Dendritic cell treated with granulocyte-macrophage colony-stimulating factor and Interleukin-4, amounts not matched to agents 40 ng/mL and 50 ng/mL, for 4 days (primary cell): ENCODE measurements around the gene ANKRD45.
A peak's percentile ranks its signal among the peaks of the same experiment; 100 is the strongest.
"Not testable (repeated sequence)": the region's sequence is repeated elsewhere in the genome, so short reads cannot be mapped to it uniquely, and the experiment has no call there.

Experiments used
- H3K27ac Mint-ChIP-seq: one replicate; pipeline ENCODE4 v1.8.0; 2022; ENCODE audit warnings: mild to moderate bottlenecking, mixed read lengths
- H3K27me3 Mint-ChIP-seq: one replicate; pipeline ENCODE4 v1.8.0; 2022; ENCODE audit warnings: mild to moderate bottlenecking, mixed read lengths
- H3K36me3 Mint-ChIP-seq: one replicate; pipeline ENCODE4 v1.8.0; 2022; ENCODE audit warnings: low read depth, mixed read lengths
- H3K4me1 Mint-ChIP-seq: one replicate; pipeline ENCODE4 v1.8.0; 2022; ENCODE audit warnings: low read depth, mixed read lengths
- H3K4me3 Mint-ChIP-seq: one replicate; pipeline ENCODE4 v1.8.0; 2022; ENCODE audit warnings: mild to moderate bottlenecking, moderate library complexity, mixed read lengths
- H3K9me3 Mint-ChIP-seq: one replicate; pipeline ENCODE4 v1.8.0; 2022; ENCODE audit warnings: mixed read lengths
- intact Hi-C: fragments of 100-400 bp; cut with micrococcal nuclease; formaldehyde crosslinking; loops from one replicate; pipeline ENCODE4 v1.15.0; 2022

The ANKRD45 gene

GRCh38 chr1:173669491-173669941 lies at the start of gene ANKRD45:
Gene ANKRD45 (minus strand): TSS chr1:173669851. CDS start chr1:173659418, 10,433 bp downstream.
- Mint-ChIP-seq H3K27ac (no peak within 1 kb of the TSS), H3K36me3 (no peaks in the 10 kb centered on the region), H3K4me3 (peak within 1 kb of the TSS; percentile 17), H3K27me3 (peaks cover 25% of the 10 kb centered on the region), H3K4me1 (peaks cover 8% of the 10 kb centered on the region), H3K9me3 (no peaks in the 10 kb centered on the region)
- intact Hi-C loops, result no loop called here

- peaks cover 42% of the 10 kb centered on the region for H3K36me3 Mint-ChIP-seq
Observed at GRCh38 chr1:173717238-173717637, 47.6 kb upstream of the ANKRD45 start.

GRCh38 chr1:173715538-173715844 lies 45.8 kb upstream of the ANKRD45 start:
- H3K36me3 Mint-ChIP-seq, result peaks cover 30% of the 10 kb centered on the region
- intact Hi-C loops, result loop anchor here (10.0 kb wide), 1 partner anchor 241 kb away; the partner anchor contains the start of gene PRDX6
- peaks cover 11% of the 10 kb centered on the region for H3K4me1 Mint-ChIP-seq

More at GRCh38 chr1:173717238-173717637, 47.6 kb upstream of the ANKRD45 start:
- H3K27me3 Mint-ChIP-seq, result peaks cover 4% of the 10 kb centered on the region
- H3K4me3 Mint-ChIP-seq, result no peak overlapping the region
- H3K9me3 Mint-ChIP-seq, result no peaks in the 10 kb centered on the region
- intact Hi-C loops, result loop anchor here (10.0 kb wide), 1 partner anchor 242 kb away; the partner anchor contains the start of gene PRDX6
- H3K27ac Mint-ChIP-seq, result no peak overlapping the region
- H3K4me1 Mint-ChIP-seq, result peaks cover 13% of the 10 kb centered on the region

GRCh38 chr1:173714759-173715537 lies 45.3 kb upstream of the ANKRD45 start, which contains the start of gene KLHL20:
Gene KLHL20 (plus strand): TSS chr1:173714981. CDS start chr1:173716044, 1,063 bp downstream.
- Mint-ChIP-seq H3K36me3 (peaks cover 25% of the 10 kb centered on the region), H3K4me3 (peak within 1 kb of the TSS; percentile 98), H3K9me3 (no peaks in the 10 kb centered on the region), H3K4me1 (peaks cover 6% of the 10 kb centered on the region), H3K27ac (peak within 1 kb of the TSS; percentile 96), H3K27me3 (peaks cover 20% of the 10 kb centered on the region)
- intact Hi-C loops, result loop anchor here (5.0 to 10.0 kb wide), 3 partner anchors 107 to 283 kb away; partner anchors contain the start of genes CENPL, DARS2 and PRDX6

More at GRCh38 chr1:173715538-173715844, 45.8 kb upstream of the ANKRD45 start:
- H3K27me3 Mint-ChIP-seq, result peaks cover 18% of the 10 kb centered on the region
- H3K4me3 Mint-ChIP-seq, result peak overlapping the region; percentile 98
- H3K9me3 Mint-ChIP-seq, result no peaks in the 10 kb centered on the region
- peak overlapping the region; percentile 96 for H3K27ac Mint-ChIP-seq

GRCh38 chr1:173714441-173714758 lies 44.7 kb upstream of the ANKRD45 start:
- Mint-ChIP-seq H3K9me3 (no peaks in the 10 kb centered on the region), H3K27me3 (peaks cover 23% of the 10 kb centered on the region), H3K4me3 (peak overlapping the region; percentile 98), H3K27ac (peak overlapping the region; percentile 96), H3K4me1 (peaks cover 6% of the 10 kb centered on the region), H3K36me3 (peaks cover 25% of the 10 kb centered on the region)
- intact Hi-C loops, result loop anchor here (5.0 to 10.0 kb wide), 3 partner anchors 108 to 282 kb away; partner anchors contain the start of genes CENPL, DARS2 and PRDX6

GRCh38 chr1:173708787-173709186 lies 39.1 kb upstream of the ANKRD45 start:
- Mint-ChIP-seq H3K9me3 (no peaks in the 10 kb centered on the region), H3K27me3 (peaks cover 32% of the 10 kb centered on the region), H3K4me3 (no peak overlapping the region), H3K27ac (no peak overlapping the region), H3K4me1 (no peaks in the 10 kb centered on the region), H3K36me3 (no peaks in the 10 kb centered on the region)
- intact Hi-C loops, result no loop called here

GRCh38 chr1:173705117-173705516 lies 35.5 kb upstream of the ANKRD45 start:
- no peaks in the 10 kb centered on the region for H3K9me3 Mint-ChIP-seq
- intact Hi-C loops, result no loop called here
- no peak overlapping the region for H3K4me3 Mint-ChIP-seq
- H3K4me1 Mint-ChIP-seq, result no peaks in the 10 kb centered on the region
- no peak overlapping the region for H3K27ac Mint-ChIP-seq
- peaks cover 15% of the 10 kb centered on the region for H3K27me3 Mint-ChIP-seq
- no peaks in the 10 kb centered on the region for H3K36me3 Mint-ChIP-seq

GRCh38 chr1:173702736-173703135 lies 33.1 kb upstream of the ANKRD45 start:
- Mint-ChIP-seq H3K27me3 (peaks cover 4% of the 10 kb centered on the region), H3K9me3 (no peaks in the 10 kb centered on the region), H3K36me3 (no peaks in the 10 kb centered on the region), H3K4me1 (no peaks in the 10 kb centered on the region), H3K27ac (no peak overlapping the region), H3K4me3 (no peak overlapping the region)
- intact Hi-C loops, result no loop called here

- H3K9me3 Mint-ChIP-seq, intact Hi-C loops, H3K36me3 Mint-ChIP-seq: not testable (repeated sequence)
Observed at GRCh38 chr1:173701299-173701698, 31.6 kb upstream of the ANKRD45 start.

GRCh38 chr1:173693238-173693637 lies 23.6 kb upstream of the ANKRD45 start:
- H3K9me3 Mint-ChIP-seq, result peaks cover 14% of the 10 kb centered on the region
- peaks cover 3% of the 10 kb centered on the region for H3K27me3 Mint-ChIP-seq
- intact Hi-C loops, result no loop called here
- H3K36me3 Mint-ChIP-seq, result no peaks in the 10 kb centered on the region
- H3K4me1 Mint-ChIP-seq, result peaks cover 6% of the 10 kb centered on the region
- no peak overlapping the region for H3K27ac Mint-ChIP-seq
- H3K4me3 Mint-ChIP-seq, result no peak overlapping the region

More at GRCh38 chr1:173701299-173701698, 31.6 kb upstream of the ANKRD45 start:
- not testable (repeated sequence) for H3K4me1 Mint-ChIP-seq, H3K27ac Mint-ChIP-seq, H3K4me3 Mint-ChIP-seq, H3K27me3 Mint-ChIP-seq

GRCh38 chr1:173688300-173688699 lies 18.6 kb upstream of the ANKRD45 start:
- intact Hi-C loops, result no loop called here
- peaks cover 13% of the 10 kb centered on the region for H3K9me3 Mint-ChIP-seq
- H3K4me1 Mint-ChIP-seq, result peaks cover 6% of the 10 kb centered on the region
- no peaks in the 10 kb centered on the region for H3K27me3 Mint-ChIP-seq
- no peaks in the 10 kb centered on the region for H3K36me3 Mint-ChIP-seq
- no peak overlapping the region for H3K27ac Mint-ChIP-seq
- H3K4me3 Mint-ChIP-seq, result no peak overlapping the region

- H3K4me1 Mint-ChIP-seq, H3K27me3 Mint-ChIP-seq, intact Hi-C loops, H3K4me3 Mint-ChIP-seq, H3K36me3 Mint-ChIP-seq, H3K27ac Mint-ChIP-seq: not testable (repeated sequence)
- H3K9me3 Mint-ChIP-seq, result peaks cover 13% of the 10 kb centered on the region
Observed at GRCh38 chr1:173685121-173685520, 15.5 kb upstream of the ANKRD45 start.

- H3K4me3 Mint-ChIP-seq, H3K27me3 Mint-ChIP-seq, intact Hi-C loops, H3K27ac Mint-ChIP-seq, H3K36me3 Mint-ChIP-seq, H3K4me1 Mint-ChIP-seq: not testable (repeated sequence)
- H3K9me3 Mint-ChIP-seq, result peaks cover 10% of the 10 kb centered on the region
Observed at GRCh38 chr1:173683838-173684237, 14.2 kb upstream of the ANKRD45 start.

GRCh38 chr1:173682184-173682583 lies 12.5 kb upstream of the ANKRD45 start:
- intact Hi-C loops, result no loop called here
- H3K4me3 Mint-ChIP-seq, result no peak overlapping the region
- no peaks in the 10 kb centered on the region for H3K9me3 Mint-ChIP-seq
- H3K4me1 Mint-ChIP-seq, result no peaks in the 10 kb centered on the region
- H3K27ac Mint-ChIP-seq, result no peak overlapping the region
- no peaks in the 10 kb centered on the region for H3K36me3 Mint-ChIP-seq
- H3K27me3 Mint-ChIP-seq, result no peaks in the 10 kb centered on the region
